ENCODE results near the gene ARHGAP26. TPM values are rescaled to one million over a fixed set of nuclear protein-coding genes. Genes with fewer than 3 reads are reported as not detected.

ARHGAP26 gene
- total RNA-seq, 1 experiment from 2014 or later, result 19.6 TPM

- DNase-seq (ENCODE audit: low spot score), result no peak
Measured at GRCh38 chr5:143262393-143263174, 492.4 kb downstream of the ARHGAP26 start.

GRCh38 chr5:143263272-143263810 lies 493.2 kb downstream of the ARHGAP26 start:
- DNase-seq (ENCODE audit: low spot score), result no peak

GRCh38 chr5:143265995-143266394 lies 495.8 kb downstream of the ARHGAP26 start:
- DNase-seq (ENCODE audit: low spot score), result no peak

GRCh38 chr5:143267186-143267585 lies 497.0 kb downstream of the ARHGAP26 start:
- DNase-seq (ENCODE audit: low spot score), result no peak

GRCh38 chr5:143268388-143268787 lies 498.2 kb downstream of the ARHGAP26 start:
- no peak for DNase-seq (ENCODE audit: low spot score)

GRCh38 chr5:143271431-143271830 lies 501.3 kb downstream of the ARHGAP26 start:
- DNase-seq (ENCODE audit: low spot score), result no peak

- DNase-seq (ENCODE audit: low spot score), result no peak
Measured at GRCh38 chr5:143274952-143275351, 504.8 kb downstream of the ARHGAP26 start.

GRCh38 chr5:143275512-143276363 lies 505.6 kb downstream of the ARHGAP26 start:
- no peak for DNase-seq (ENCODE audit: low spot score)

- no peak for DNase-seq (ENCODE audit: low spot score)
Measured at GRCh38 chr5:143277536-143277935, 507.4 kb downstream of the ARHGAP26 start.

Other genes starting within 250 kb of the ARHGAP26 start
- not detected in 2 replicates for gene FGF1, start 84.3 kb upstream of the ARHGAP26 start, total RNA-seq (2014; rRNA removed; shearing (Covaris generic))